ENCODE measurements around the gene TTC3.
"Not testable (repeated sequence)": the region's sequence is repeated elsewhere in the genome, so short reads cannot be mapped to it uniquely, and the experiment has no call there.

DNA sequence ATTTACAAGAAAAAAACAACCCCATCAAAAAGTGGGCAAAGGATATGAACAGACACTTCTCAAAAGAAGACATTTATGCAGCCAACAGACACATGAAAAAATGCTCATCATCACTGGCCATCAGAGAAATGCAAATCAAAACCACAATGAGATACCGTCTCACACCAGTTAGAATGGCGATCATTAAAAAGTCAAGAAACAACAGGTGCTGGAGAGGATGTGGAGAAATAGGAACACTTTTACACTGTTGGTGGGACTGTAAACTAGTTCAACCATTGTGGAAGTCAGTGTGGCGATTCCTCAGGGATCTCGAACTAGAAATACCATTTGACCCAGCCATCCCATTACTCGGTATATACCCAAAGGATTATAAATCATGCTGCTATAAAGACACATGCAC, 70.3 kb downstream of the TTC3 start:
- TF ChIP-seq, protein P1, sequence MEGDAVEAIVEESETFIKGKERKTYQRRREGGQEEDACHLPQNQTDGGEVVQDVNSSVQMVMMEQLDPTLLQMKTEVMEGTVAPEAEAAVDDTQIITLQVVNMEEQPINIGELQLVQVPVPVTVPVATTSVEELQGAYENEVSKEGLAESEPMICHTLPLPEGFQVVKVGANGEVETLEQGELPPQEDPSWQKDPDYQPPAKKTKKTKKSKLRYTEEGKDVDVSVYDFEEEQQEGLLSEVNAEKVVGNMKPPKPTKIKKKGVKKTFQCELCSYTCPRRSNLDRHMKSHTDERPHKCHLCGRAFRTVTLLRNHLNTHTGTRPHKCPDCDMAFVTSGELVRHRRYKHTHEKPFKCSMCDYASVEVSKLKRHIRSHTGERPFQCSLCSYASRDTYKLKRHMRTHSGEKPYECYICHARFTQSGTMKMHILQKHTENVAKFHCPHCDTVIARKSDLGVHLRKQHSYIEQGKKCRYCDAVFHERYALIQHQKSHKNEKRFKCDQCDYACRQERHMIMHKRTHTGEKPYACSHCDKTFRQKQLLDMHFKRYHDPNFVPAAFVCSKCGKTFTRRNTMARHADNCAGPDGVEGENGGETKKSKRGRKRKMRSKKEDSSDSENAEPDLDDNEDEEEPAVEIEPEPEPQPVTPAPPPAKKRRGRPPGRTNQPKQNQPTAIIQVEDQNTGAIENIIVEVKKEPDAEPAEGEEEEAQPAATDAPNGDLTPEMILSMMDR (IDR thresholded peaks at IDR 0.05), result not testable (repeated sequence)
- not testable (repeated sequence) for TF ChIP-seq POLR2AphosphoS5, POLR2A (IDR thresholded peaks at IDR 0.05)
